Measurements from ENCODE around the gene FST.

Gene FST

GRCh38 chr5:53472720-53473510 lies 7.5 kb upstream of the FST start:
- DNase-seq (ENCODE audit: extremely low read depth in 1 of 2, low read depth in 1 of 2) = no peak

GRCh38 chr5:53473633-53474032 lies 6.8 kb upstream of the FST start:
- no peak for DNase-seq (ENCODE audit: extremely low read depth in 1 of 2, low read depth in 1 of 2)

GRCh38 chr5:53475320-53475719 lies 5.1 kb upstream of the FST start:
- DNase-seq (ENCODE audit: extremely low read depth in 1 of 2, low read depth in 1 of 2) = no peak

GRCh38 chr5:53476019-53476418 lies 4.4 kb upstream of the FST start:
- no peak for DNase-seq (ENCODE audit: extremely low read depth in 1 of 2, low read depth in 1 of 2)

DNA sequence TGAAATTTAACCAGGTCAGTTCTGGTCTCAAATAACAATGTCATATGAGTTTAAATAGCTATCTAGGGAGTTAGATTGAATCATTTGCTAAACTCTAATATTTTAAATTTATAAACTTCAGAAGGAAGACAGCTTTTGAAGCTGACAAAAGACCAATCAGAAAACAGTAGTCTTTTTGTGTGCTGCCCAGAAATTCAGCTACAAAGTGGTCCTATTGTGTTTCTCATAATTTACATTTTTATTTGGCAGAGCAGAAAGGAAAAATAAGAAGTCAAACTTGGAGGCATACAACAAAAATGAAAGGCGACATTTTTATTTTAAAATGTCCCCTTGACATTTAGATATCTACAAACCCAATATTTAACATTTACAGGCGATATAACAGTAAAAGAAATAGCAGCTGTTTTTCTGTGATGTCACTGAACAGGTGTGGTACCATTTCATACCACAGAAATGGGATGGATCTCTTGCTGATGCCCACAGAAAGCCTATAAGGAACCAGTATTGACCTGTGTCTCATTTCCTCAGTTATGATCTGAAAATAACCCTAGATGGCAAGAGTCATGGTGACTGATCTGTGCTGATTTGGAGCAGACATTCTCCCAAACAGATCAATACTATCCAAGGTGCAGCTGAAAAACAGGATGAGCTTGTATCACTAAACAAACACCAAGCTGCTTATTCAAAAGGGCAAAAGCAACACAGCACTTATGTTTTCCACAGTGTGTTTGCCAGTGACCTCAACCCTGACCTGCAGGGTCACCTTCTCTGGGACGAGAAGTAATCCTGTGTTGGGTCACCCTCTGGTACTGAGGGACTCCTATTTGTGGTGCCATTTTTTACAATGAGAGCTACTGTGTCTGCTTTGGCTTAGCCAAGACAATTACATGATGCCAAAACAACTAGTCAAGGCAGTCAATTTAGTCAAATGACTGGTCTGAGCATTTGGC lies 3.6 kb upstream of the FST start:
- no peak for DNase-seq (ENCODE audit: extremely low read depth in 1 of 2, low read depth in 1 of 2)

GRCh38 chr5:53478411-53479044 lies 1.9 kb upstream of the FST start:
- no peak for DNase-seq (ENCODE audit: extremely low read depth in 1 of 2, low read depth in 1 of 2)

DNA sequence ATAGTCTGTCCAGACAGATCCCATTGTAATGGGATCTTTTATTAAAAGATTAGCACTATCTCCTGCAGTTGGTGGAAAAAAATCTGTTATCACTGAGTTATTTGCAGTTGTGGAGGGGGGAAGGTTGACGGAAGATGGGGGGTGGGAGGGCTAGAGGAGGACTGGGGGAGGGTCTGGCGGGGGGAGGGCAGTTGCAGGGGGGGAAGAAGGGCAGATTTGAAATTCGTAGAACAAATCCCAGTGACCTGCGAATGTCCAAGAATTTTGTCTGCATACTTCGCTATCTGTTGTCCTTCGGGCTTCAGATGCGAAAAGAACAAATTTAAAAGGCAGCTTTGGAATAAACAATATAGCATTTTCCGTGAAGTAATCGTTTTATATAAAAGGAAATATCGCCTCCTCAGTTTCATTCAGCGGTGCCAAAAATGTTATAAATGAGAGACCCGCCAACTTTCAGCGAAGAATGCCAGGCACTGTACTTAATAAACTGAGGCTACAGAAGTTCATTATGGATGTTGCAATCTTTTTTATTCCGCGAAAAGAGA lies 1.3 kb upstream of the FST start:
- no peak for DNase-seq (ENCODE audit: extremely low read depth in 1 of 2, low read depth in 1 of 2)

DNA sequence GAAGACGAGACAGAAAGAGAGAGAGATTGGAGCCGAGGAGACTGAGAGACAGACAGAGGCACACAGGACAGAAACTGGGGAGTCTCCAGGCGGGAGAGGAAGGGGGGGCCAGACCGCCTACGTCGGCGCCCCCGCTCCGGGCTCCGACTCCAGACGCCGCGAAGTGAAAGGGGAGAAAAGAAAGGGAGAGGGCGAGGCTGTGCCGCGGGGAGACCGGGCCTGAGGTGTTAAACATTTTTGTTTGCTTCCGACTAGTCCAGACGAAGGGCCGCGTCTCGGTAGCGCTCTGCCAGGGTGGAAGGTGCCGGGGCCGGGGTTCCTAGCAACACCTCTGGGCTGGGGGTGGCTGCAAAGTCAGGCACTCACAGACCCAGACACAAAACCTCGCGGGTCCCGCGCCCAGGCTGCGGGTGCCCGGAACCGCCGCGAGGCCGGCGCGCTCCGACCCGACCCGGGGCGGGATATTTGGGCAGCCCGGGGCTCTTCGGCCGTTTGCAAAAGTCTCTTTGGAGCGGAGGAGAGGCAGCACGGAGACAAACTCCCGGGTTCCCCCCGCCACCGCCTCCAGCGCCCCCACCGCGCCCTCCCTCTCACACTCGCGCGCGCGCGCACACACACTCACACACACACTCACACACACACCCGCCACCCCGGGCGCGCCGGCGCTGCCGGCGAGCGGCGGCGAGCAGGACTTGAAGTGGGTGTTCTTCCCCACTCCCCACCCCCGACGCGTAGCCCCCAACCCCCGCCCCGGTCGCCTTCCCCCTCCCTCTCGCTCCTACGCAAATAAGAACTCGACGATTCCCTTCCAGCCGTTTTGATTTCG lies 626 bp upstream of the FST start:
- DNase-seq (ENCODE audit: extremely low read depth in 1 of 2, low read depth in 1 of 2) = no peak

DNA sequence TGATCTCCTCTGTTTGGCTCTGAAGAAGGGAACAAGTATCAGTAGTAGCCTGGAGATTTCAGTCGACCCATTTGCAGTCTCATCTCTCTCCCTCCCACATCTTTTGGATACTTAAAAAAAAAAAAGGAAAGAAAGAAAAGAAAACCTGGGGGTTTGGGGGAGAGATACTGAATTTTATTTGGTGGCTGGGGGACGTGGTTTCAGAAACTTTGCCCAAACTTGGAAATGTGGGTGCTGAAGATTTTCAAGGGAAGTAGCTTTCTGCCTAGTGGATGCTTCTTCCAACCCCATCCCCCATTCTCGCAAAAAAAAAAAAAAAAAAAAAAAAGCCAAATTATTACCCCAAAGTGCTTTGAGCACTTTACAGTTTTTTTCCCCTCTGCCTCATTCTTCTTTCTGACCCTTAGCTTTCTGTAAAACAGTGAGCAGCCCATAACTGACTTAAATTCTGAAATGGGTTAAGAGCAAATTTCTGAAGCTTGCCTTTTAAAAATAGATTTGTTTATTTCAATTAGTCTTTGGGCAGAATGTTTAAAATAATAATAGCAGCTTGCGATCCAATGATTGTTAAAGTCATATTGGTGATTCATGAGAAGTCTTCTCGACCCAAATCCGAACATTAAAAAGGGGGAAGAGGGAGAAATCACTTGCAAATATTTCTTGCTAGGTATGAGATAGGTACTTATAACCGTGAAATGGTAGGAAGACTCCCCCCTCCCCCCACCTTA lies 894 bp downstream of the FST start:
- DNase-seq (ENCODE audit: extremely low read depth in 1 of 2, low read depth in 1 of 2) = no peak

DNA sequence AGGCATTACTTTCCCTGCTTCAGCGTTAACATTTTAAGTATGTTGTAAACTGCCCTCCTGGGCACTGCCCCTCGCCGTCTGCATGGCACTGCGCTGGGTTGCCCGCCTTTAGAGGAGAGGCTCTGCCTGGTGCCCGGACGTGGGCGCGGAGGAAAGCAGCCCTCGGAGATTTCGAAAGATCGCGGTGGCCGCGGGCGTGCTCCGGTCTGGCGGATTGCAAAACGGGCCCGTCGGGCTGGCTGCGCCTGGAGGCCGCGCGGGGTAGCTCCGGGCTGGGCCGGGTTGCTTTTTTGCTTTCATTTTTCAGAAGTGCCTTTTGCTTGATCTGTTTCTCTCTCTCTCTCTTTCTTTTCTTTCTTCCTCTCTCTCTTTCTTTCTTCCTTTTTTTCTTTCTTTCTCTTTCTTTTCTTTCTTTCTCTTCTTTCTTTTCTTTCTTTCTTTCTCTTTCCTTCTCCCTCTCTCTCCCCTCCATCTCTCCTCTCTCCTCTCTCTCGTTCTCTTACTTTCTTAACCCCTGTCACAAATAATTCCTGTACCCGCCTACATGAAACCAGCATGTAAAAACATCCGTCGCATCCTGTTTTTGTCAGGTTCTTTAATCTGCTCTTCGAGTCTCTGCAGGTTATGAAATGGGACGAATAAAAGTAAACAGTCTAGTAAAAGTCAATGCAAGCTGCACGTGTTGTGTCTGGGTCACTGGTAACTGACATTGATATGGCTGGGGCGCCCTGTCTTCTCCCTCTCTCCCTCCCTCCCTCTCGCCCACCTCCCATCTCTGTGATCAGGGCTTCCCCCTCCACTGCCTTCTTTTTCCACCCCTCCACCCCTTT lies 1.7 kb downstream of the FST start:
- peak in 1 of 2 donors; percentile 32 for DNase-seq (ENCODE audit: extremely low read depth in 1 of 2, low read depth in 1 of 2)

- no peak for DNase-seq (ENCODE audit: extremely low read depth in 1 of 2, low read depth in 1 of 2)
Measured at GRCh38 chr5:53482717-53483638, 2.5 kb downstream of the FST start.

DNA sequence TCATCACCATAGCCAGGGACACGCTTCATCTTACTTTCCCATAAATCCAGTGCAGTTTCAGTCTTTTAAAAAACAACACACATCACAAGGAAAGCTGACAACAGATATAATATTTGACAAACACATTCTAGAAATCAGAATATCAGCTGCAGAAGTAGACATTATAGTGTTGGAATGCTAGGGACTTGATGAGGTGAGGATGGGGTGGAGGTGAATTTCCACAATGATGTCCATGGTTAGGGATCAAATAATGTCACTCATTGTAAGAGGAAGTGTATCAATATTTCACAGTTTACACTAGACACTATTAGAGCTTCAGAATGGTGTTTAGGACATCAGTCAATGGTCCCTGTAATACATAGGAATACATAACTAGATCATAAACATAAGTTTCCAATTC lies 7.0 kb downstream of the FST start:
- DNase-seq (ENCODE audit: extremely low read depth in 1 of 2, low read depth in 1 of 2) = no peak

GRCh38 chr5:53488195-53488722 lies 7.8 kb downstream of the FST start:
- DNase-seq (ENCODE audit: extremely low read depth in 1 of 2, low read depth in 1 of 2) = no peak

DNA sequence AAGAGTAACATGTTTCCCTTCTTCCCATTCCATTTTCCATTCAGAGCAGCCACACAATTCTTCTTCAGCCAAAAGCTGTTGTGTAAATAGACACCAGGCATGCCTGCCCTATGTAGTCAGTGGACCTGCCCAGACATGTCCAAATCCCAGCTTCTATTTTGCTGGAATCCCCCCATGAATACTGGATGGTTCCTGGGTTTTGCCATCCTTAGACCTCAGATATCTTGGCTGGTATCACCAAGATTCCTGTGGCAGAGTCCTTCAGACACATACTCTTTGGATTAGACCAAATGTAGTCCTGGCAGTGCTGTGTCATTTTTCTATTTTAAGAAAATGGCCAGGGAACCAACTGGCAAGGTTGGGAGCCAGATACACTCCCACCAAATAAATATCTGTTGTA lies 10.3 kb downstream of the FST start:
- no peak for DNase-seq (ENCODE audit: extremely low read depth in 1 of 2, low read depth in 1 of 2)

- DNase-seq (ENCODE audit: extremely low read depth in 1 of 2, low read depth in 1 of 2) = no peak
Measured at GRCh38 chr5:53501054-53501453, 20.6 kb downstream of the FST start.

DNA sequence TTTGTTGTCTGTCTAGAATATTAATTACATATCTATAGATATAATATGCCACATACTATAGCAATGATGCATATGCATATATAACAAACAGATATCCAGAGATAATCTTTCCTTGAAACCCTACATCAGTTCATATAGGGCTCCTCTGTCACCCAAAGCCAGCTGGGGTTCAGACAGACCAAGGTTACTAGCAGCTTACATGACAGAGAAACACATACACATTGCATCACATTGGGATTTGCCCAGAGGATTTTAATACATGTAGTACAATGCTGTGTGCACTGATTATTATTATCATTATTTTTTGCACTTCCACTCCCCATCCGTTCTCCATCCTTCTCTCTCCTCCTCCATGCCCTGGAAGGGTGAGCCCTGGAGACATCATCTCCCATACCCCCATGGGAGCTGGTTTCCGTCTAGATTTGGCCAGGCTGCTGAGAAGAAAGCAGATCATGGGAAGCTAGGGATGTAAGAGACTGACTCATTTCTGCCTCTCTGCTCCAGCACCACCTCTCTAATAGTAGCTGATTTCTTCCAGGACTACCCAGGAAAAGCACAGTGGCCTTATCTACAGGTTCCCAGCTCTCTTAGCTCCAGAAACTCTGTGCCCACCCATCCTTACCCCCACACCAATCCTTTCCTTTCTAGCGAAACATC lies 23.3 kb downstream of the FST start:
- DNase-seq (ENCODE audit: extremely low read depth in 1 of 2, low read depth in 1 of 2) = no peak

GRCh38 chr5:53507013-53507412 lies 26.6 kb downstream of the FST start:
- DNase-seq (ENCODE audit: extremely low read depth in 1 of 2, low read depth in 1 of 2) = no peak

All from activated CD8-positive, alpha-beta memory T cell treated with anti-CD3 and anti-CD28 coated beads for 1 hour (primary cell).